Amniotic epithelial cell (primary cell): Measurements from ENCODE around the gene PRSS56.

Experiments used
- DNase-seq: peaks from one replicate; pipeline ENCODE4 v3.0.0-alpha.2; 2010; ENCODE audit warnings: low read depth

PRSS56 gene

GRCh38 chr2:232502511-232502910 is 17.7 kb upstream of the PRSS56 start:
- DNase-seq = no peak

GRCh38 chr2:232502911-232503808 is 17.0 kb upstream of the PRSS56 start:
- DNase-seq = no peak

- DNase-seq = no peak
Observed at GRCh38 chr2:232503809-232504323, 16.3 kb upstream of the PRSS56 start.

GRCh38 chr2:232504438-232504837 is 15.8 kb upstream of the PRSS56 start:
- peak; percentile 12 for DNase-seq

- no peak for DNase-seq
Observed at GRCh38 chr2:232505856-232506255, 14.3 kb upstream of the PRSS56 start.

- no peak for DNase-seq
Observed at GRCh38 chr2:232506709-232507108, 13.5 kb upstream of the PRSS56 start.

GRCh38 chr2:232508251-232508650 is 11.9 kb upstream of the PRSS56 start:
- DNase-seq = no peak

- no peak for DNase-seq
Observed at GRCh38 chr2:232511336-232511890, 8.8 kb upstream of the PRSS56 start.

- peak; percentile 6 for DNase-seq
Observed at GRCh38 chr2:232512602-232513001, 7.6 kb upstream of the PRSS56 start.

GRCh38 chr2:232513353-232513752 is 6.8 kb upstream of the PRSS56 start:
- no peak for DNase-seq

GRCh38 chr2:232515639-232516038 is 4.5 kb upstream of the PRSS56 start:
- no peak for DNase-seq

- DNase-seq = peak; percentile 7
Observed at GRCh38 chr2:232516551-232516950, 3.6 kb upstream of the PRSS56 start.

GRCh38 chr2:232518844-232519243 is 1.3 kb upstream of the PRSS56 start:
- DNase-seq = no peak

GRCh38 chr2:232520489-232520888 is 301 bp downstream of the PRSS56 start:
- DNase-seq = no peak

- no peak for DNase-seq
Observed at GRCh38 chr2:232521098-232521497, 910 bp downstream of the PRSS56 start.

GRCh38 chr2:232521959-232522622 is 1.9 kb downstream of the PRSS56 start:
- DNase-seq = no peak

GRCh38 chr2:232522623-232523401 is 2.6 kb downstream of the PRSS56 start:
- no peak for DNase-seq

- no peak for DNase-seq
Observed at GRCh38 chr2:232523402-232523681, 3.2 kb downstream of the PRSS56 start.

- peak; percentile 14 for DNase-seq
Observed at GRCh38 chr2:232523682-232524597, 3.8 kb downstream of the PRSS56 start.

GRCh38 chr2:232524771-232525170 is 4.6 kb downstream of the PRSS56 start:
- DNase-seq = no peak

- no peak for DNase-seq
Observed at GRCh38 chr2:232525199-232525598, 5.0 kb downstream of the PRSS56 start.
